ENCODE results near the gene MICB.

Gene MICB

DNA sequence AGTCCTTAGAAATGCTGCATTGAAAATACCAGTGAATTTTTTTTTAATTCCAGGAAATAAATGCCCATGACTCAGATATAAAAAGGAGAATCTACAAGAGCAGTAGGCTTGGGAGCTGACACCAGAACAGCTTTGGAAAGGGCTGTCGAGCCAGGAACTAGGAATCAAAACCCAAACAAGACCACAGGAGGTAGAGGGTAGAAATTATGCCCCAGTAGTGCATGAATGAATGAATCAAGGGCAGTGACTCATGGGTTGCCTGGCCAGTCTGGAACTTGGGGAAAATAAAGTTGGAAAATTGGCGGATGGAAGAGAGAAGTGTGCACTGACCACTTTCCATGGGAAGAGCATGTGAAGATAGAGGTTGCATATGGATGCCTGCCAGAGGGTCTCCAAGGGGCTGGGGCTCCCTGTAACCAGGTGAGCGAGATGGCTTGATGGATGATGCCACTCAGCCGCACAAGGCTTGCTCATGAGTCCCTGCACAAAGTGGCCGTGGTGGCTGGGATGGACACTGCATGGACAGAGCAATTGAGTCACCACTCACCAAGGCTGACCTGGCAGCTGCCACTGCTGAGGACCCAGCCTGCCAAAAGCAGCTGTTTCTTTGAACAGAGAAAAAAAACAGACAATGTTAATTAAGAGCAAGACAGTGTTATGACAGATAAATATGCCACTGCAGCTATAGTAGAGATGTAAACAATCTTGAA is 15.7 kb downstream of the MICB start:
- DNase-seq = no peak

DNA sequence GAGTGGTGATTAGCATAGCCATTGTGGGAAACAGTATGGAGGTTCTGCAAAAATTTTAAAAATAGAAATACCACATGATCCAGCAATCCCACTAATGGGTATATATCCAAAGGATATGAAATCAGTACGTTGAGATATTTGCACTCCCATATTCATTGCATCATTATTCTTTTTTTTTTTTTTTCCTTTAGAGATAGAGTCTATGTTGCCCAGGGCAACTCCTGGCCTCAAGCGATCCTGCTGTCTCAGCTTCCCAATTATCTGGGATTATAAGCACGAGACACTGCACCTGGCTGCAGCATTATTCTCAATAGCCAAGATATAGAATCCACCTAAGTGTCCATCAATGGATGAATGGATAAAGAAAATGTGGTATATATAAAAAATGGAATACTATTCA is 23.9 kb downstream of the MICB start:
- DNase-seq = no peak

DNA sequence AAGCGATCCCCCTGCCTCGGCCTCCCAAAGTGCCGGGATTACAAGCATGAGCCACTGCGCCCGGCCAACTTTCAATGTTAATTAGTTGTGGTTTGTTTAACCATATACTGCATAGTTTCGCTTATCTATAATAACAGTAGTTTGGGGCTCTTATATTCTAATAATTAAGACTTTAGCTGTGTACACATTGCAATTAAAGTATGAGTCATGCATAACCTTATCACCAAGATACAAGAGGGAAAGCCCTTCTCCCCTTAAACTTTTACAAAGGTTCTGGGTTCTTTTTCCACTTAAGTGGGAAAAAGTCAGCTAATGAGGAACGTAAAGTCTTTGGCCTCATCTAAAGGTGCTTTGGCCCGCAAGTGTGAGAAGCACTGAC is 27.6 kb downstream of the MICB start:
- DNase-seq = no peak

DNA sequence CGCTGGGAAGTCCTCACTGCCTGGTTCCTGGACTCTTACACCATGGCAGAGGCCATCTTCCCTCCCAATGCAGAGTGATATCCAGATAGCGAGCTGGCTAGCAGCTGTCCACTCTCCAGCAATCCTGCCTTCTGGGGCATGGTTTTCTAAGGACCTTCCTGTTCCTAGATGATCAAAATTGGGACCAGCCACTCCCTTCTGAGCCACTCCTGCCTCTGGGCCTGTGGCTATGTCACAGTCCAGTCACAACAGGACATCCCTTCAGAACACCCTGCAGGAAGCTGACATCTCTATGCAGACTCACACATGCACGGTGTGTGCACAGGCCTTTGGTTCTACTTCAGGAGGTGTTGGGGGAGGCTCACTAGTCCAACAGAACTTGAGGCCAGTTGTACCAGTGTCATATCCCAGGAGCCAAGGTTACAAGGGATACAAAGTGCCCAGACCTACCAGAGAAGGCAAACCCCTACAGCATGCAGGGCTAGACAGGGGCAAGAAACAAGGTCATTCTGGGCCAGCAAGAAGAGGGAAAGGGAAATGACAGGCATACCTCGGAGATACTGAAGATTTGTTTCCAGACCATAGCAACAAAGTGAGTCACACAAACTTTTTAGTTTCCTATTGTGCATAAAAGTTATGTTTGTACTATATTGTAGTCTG is 28.1 kb downstream of the MICB start:
- DNase-seq = no peak

DNA sequence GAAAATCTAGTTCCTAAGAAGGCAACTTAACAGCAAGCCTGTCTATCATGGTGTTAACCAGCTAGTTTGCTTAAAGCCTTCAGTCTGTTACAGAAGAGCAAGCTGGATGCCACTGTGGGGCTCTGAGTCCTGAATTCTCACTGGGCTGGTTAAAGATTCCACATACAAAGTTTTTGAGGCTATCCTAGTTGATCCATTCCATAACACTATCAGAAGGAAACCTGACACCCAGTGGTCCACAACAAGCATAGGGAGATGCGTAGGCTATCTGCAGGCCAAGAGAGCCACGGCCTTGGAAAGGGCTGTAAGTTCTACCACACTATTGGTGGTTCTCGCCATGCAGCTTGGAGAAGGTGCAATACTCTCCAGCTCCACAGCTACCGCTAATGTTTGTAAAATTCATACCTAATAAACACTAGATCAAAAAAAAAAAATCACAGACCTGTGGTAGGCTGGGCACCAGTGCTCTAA is 30.4 kb downstream of the MICB start:
- no peak for DNase-seq

DNA sequence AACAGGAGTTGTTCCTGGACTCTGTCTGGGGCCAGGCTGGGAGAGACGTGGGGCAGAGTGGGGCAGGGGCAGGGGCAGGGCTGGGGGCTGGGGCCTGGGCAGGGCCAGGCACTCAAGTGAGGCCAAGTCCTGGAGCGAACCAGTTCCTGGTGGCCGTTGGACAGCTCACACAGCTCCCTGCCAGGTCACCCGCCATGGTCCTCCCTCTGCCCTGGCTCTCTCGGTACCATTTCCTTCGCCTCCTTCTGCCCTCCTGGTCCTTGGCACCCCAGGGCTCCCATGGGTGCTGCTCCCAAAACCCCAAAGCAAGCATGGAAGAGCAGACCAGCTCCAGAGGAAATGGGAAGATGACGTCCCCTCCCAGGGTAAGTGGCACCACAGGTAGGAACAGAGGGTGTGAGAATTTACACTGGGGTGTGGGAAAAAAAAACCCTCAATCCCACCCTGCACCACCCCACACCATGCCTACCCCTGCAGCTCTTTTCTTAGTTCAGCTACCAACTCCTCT is 30.9 kb downstream of the MICB start, which contains the start of gene MCCD1:
TSS of gene MCCD1 (plus strand) at position 142 of the 508 bp plus-strand sequence. CDS start at position 195, 53 bp downstream.
- DNase-seq = no peak

DNA sequence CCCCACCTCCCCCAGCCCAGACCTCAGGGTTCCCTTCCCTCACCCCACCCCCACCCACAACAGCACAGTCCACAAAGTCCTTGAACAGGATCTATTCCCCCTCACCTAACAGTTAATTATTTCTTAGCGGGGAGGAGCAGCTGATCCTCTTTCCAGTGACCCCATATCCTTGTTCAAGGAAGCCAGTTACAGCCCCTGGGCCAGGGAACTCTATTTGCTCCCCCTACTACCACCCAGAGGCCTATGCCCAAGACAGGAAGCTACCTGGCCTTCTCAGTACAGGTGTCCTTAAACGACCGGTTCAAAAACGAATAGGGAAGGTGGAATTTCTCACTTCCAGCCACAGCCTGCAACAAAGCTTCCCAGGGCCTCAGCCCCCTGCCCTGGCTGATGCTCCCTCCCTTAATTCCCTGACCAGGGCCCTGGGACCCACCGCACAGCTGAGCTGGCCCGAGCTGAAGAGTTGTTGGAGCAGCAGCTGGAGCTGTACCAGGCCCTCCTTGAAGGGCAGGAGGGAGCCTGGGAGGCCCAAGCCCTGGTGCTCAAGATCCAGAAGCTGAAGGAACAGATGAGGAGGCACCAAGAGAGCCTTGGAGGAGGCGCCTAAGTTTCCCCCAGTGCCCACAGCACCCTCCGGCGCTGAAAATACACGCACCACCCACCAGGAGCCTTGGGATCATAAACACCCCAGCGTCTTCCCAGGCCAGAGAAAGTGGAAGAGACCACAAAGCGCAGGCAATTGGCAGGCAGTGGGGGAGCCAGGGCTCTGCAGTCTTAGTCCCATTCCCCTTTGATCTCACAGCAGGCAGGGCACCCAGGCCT is 31.6 kb downstream of the MICB start:
- no peak for DNase-seq

DNA sequence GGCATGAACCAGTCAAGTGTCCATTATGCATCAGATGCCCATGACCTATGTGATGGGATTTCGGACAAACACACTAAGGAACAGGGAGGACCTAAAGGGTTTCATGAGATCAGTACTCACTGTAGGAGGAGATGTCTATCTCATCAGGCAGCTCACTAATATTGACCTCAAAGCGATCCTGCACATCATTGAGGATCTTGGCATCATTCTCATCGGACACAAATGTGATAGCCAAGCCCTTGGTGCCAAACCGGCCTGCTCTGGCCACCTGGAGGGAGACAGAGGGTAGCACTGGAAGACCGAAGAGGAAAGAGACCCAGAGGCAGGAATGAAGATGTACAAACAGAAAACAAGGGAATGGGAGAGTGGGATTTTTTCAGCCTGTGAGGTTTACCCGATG is 32.7 kb downstream of the MICB start:
- DNase-seq = no peak

DNA sequence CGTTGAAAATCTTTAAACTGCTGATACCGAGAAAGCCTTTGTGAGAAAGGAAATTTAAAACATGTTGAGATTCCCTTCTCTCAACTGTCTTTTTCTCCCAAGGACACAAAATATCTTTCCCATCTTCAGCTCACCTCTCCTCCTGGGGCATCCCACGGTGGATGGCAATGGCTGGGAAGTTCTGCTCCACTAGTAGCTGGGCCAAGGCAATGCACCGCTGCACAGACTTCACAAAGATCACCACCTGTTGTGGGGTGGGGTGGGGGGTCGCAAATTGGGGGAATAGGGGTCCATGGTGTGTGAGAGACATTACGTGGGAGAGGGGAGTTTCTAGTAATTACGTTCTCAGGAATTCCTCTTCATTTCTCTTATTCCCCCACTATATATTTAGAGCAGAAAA is 33.2 kb downstream of the MICB start:
- no peak for DNase-seq

DNA sequence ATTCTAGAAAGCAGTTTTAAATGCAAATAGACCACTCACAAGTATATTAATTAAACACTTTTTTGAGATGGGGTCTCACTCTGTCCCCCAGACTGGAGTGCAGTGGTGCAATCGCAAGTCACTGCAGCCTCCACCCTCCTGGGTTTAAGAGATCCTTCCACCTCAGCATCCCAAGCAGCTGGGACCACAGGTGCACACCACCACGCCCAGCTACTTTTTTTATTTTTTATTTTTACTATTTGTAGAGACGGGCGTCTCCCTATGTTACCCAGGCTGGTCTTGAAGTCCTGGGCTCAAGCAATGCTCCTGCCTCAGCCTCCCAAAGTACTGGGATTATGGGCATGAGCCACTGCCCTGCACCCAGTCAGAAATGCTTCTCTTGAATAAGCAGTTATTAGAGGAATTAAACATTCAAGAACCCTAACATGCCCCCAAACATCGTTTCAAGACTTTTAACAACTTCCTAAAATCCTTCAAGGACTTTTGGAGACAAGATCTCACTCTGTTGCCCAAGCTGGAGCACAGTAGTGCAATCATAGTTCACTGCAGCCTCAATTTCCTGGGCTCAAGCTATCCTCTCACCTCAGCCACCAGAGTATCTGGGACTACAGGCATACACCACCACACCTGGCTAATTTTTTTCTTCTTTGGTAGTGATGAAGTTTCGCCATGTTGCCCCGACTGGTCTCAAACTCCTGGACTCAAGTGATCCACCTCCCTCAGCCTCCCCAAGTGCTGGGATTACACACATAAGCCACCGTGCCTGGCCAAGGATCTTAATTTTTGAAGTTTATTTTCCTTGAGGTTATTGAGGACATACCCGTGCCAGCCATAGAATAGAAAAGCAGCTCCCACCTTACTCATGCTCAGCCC is 34.1 kb downstream of the MICB start:
- no peak for DNase-seq

DNA sequence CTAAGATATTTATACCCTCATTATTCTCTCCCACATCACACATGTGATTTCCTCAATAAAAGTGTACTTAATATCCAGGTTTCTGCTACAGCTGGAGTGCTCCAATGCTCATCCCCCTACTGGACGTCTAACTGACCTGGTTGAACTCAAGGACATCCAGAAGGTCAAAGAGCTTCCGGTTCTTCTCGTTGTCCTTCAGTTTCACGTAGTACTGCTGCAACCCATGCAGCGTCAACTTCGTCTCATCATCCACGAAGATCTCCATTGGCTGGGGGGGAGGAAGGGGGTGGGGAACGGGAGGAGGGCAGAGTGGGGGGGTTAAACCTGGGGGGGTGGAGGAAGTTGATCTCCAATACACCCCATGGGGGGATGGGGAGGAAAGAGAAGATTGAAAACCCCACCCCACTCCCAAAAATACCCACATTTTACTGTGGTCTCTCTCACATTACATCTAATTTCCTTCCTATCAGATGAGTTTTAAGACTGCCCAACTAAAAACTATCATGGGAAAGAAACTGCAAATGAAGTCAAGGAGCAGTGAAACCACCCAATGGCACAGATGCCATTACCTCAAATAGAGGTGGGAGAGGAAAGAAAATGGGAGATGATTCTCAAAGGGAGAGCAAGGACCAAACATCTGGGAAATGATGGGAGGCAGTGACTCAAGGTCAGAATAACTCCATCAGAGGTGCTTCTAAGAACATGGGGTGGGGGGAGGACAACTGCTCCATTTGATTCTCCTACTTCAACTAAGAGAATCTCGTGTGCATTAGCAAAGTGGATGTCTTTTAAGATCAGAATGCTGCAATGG is 34.9 kb downstream of the MICB start:
- DNase-seq = no peak

DNA sequence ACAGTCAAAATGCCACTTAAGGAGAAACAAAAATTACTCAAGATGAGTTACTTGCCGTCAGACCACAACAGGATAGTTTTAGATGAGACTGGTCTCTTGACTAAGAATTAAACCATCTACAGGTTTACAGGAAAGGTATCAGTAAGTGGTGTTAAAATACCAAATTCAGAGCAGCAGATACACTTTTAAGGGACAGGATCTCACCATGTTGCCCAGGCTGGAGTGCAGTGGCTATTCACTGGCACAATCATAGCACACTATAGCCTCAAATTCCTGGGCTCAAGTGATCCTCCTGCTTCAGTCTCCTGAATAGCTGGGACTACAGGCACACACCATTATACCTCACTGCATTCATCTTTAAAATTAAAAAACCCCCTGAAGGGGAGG is 35.5 kb downstream of the MICB start:
- DNase-seq = peak; percentile 25

DNA sequence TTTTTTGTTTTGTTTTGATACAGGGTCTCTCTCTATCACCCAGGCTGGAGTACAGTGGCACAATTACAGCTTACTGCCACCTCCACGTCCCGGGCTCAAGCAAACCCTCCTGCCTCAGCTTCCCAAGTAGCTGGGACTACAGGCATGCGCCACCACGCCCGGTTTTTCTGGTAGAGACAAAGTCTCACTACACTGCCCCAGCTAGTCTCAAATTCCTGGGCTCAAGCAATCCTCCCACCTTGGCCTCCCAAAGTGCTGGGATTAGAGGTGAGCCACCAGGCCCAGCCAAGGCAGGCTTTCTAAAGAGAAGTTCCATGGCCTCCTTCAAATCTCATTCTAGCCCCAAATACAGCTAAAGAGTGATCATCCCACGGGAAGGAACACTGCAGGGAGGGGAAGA is 36.1 kb downstream of the MICB start:
- DNase-seq = no peak

DNA sequence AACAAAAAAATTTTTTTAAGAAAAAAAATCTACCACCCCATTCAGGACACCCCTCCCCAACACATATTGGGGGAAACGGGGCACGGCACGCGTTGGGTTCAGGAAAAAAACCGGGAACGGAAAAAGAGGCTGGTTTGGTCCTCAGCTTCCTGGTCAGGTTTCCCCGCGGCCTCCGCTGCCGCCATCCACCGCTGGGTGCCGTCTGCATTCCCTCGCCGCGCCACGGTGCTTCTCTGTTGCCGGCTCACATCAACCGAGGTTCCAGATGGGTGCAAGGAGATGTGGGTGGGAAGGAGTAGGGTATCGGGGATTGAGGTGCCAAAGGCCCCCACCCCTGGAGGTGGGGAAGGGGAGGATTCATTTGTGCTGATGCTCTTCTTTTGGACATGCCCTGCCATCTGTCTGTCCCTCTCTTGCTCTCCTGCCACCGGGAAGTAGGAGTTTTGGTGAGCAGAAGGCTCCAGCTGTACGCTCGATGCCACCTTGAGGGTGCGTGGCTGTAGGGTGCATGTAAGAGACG is 36.6 kb downstream of the MICB start:
- no peak for DNase-seq

DNA sequence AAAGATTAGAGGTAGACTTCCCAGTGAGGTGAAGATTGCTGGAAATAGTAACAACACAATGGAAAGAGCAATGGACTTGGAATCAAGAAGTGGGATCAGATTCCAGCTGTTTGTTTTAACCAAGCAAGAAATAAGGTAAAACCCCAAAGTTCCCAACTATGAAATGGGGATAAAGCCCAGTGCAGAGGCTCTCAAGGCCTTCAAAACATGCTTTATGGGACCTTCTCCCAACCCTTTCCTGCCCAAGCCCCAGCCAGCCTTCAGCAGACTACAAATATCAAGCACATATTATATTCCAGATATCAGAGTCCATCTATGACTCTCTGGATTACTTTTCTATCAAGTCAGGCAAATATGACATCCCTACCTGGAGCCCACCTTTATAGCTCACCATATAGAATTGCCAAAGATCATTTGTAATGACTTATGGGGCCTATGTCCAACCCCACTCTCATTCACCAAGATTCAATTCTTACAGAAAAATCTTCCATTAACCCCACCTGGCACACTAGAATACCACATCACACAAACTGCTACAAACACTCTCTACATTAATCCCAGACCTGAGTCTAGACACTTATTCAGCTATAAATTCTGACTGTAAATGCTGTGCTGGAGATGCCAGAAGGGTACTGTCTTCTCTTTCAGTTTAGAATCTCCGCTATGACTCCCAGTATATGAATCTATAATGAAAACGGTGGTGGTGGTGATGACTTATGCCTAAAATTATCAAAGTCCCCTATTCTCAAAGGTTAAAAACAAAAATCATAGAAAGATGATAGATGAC is 37.8 kb downstream of the MICB start:
- DNase-seq = no peak

DNA sequence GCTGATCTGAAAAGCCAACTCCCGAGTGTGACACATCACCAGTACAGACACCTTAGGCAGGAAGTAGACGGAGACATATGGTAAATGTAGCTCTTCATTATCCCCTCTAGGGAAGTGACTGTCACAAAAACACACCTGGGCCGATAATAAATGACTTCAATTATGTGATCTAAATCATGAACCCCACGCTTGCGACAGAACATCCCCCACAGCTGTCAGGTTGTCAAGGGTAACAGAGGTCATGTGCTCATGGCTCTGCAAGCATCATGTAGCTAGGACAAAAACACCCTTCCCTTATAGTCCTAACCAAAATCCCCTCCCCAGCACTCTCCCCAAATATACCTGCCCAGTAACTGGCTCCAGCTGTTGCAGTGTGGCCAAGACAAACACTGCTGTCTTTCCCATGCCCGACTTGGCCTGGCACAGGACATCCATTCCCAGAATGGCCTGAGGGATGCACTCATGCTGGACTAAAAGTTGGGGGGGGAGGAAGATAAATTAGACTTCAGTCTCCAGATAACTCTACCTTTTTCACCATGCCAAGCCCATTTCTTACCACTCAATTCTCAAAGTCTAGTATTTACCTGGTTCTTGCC is 41.0 kb downstream of the MICB start:
- no peak for DNase-seq

DNA sequence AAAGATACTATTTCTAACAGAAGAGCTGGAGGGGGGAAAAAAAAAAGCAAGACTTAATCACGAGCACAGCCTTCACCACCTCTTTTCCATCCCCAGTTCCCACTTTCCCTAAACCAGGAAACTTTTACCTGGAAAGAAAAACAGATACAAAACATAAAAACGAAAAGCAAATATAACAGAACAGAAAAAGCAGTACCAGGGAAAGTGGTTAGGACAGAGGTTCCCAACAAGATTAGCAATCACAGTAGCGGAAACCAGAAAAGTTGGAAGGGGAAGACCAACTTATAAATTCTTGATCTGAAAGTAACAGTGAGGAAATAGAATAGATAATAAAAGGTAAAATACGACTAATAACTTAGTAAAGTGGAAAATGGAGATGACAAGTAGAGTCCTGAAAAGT is 42.7 kb downstream of the MICB start:
- no peak for DNase-seq

DNA sequence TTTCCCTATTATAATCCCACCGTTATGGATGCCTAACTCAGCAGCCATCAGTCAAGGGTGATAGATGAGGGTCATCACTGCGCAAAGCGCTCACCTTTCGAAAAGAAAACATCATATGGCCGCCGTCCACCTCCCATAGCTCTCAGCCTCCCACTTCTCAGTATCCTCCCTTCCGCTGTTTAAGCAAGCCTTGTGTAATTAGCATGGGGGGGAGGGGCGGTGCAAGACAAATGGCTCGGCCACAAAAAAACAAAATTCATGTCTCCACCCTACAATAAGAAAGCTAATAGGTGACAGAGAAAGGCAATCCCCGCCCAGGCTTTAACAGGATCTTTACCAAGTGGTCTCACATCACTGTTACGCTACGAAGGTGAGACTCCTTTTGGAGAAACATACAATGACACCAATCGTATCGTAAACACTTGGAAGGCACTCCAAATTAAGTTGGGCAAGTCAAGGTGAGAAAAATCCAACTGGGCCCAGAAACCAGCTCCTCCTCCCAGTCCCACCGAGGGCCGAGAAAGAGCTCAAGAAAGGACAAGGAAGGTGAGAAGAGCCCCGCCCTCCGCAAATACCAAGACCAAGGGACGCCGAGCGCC is 43.2 kb downstream of the MICB start:
- peak; percentile 74 for DNase-seq

DNA sequence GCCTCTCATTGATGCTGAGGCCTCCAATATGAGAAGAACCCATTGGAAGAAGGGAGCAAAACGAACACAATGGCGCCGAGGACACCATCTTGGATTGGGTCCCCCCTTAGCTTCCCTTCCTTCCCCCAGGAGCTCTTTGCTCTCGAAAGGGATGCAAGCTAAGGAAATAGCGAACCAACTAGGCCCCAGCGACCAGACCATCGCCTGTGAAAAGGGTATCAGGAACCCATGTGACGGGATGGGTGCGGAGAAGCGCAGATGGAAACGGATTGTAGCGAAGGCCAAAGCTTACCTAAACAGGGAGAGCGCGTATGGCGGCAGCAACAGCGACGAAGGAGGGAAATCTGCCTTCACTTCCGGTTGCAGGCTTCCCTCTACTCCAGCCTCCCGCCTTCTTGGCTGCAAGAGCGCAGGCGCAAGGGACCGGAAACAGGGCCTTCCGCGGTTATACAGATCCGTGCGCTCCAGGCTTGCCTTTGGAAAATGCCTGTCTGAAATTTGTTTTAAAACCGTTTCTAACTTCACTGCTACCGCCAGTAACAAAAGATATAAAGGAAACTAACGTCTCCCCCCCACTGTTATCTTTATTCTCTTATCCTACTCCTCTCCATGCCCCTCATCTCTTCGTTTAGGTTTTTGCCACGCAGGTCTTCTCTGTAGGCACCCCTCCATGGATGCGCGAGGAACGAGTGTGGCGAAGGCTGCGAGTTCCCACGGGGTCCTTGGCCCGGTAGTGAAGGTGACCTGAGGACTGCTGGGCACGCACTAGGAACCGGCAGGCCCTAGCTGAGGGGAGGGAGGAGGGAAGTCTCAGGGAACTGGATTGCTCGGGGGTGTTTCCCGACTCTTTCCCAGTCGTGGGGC is 43.9 kb downstream of the MICB start, which contains the start of gene DDX39B:
TSS of gene DDX39B (minus strand) at position 346 of the 864 bp plus-strand sequence. CDS start 1,471 bp downstream, outside the sequence.
- DNase-seq = peak; percentile 97
